Fibroblast of skin of right quadriceps (primary cell): ENCODE data around the gene HECW1.

Experiments
- DNase-seq: peaks from one replicate; pipeline ENCODE4 v3.0.0-alpha.2; 2013

The HECW1 gene

GRCh38 chr7:43112941-43113621 lies 634 bp downstream of the HECW1 start:
- DNase-seq = peak; percentile 73

GRCh38 chr7:43113622-43114457 lies 1.4 kb downstream of the HECW1 start:
- DNase-seq = no peak

GRCh38 chr7:43114458-43114780 lies 2.0 kb downstream of the HECW1 start:
- DNase-seq = no peak

- DNase-seq = no peak
Measured at GRCh38 chr7:43116451-43116850, 4.0 kb downstream of the HECW1 start.

GRCh38 chr7:43117095-43117494 lies 4.6 kb downstream of the HECW1 start:
- DNase-seq = peak; percentile 91

- DNase-seq = no peak
Measured at GRCh38 chr7:43117861-43118260, 5.4 kb downstream of the HECW1 start.

GRCh38 chr7:43118313-43118712 lies 5.9 kb downstream of the HECW1 start:
- peak; percentile 75 for DNase-seq

GRCh38 chr7:43119371-43120075 lies 7.1 kb downstream of the HECW1 start:
- DNase-seq = peak; percentile 93

GRCh38 chr7:43121973-43122372 lies 9.5 kb downstream of the HECW1 start:
- no peak for DNase-seq

- DNase-seq = no peak
Measured at GRCh38 chr7:43123457-43123856, 11.0 kb downstream of the HECW1 start.

- no peak for DNase-seq
Measured at GRCh38 chr7:43124388-43124787, 11.9 kb downstream of the HECW1 start.

- DNase-seq = no peak
Measured at GRCh38 chr7:43130347-43130746, 17.9 kb downstream of the HECW1 start.

- peak; percentile 53 for DNase-seq
Measured at GRCh38 chr7:43135129-43135528, 22.7 kb downstream of the HECW1 start.

- DNase-seq = no peak
Measured at GRCh38 chr7:43136064-43136463, 23.6 kb downstream of the HECW1 start.

- DNase-seq = peak; percentile 91
Measured at GRCh38 chr7:43137121-43137744, 24.8 kb downstream of the HECW1 start.

GRCh38 chr7:43137811-43138210 lies 25.4 kb downstream of the HECW1 start:
- DNase-seq = peak; percentile 88

GRCh38 chr7:43138710-43139109 lies 26.3 kb downstream of the HECW1 start:
- no peak for DNase-seq

GRCh38 chr7:43139137-43139536 lies 26.7 kb downstream of the HECW1 start:
- peak; percentile 96 for DNase-seq

- no peak for DNase-seq
Measured at GRCh38 chr7:43140186-43140585, 27.7 kb downstream of the HECW1 start.

GRCh38 chr7:43141091-43141490 lies 28.6 kb downstream of the HECW1 start:
- DNase-seq = no peak

GRCh38 chr7:43142703-43143102 lies 30.3 kb downstream of the HECW1 start:
- DNase-seq = no peak

GRCh38 chr7:43143918-43144589 lies 31.6 kb downstream of the HECW1 start:
- no peak for DNase-seq
